ENCODE measurements around the gene UMODL1. TPM values are rescaled to one million over a fixed set of nuclear protein-coding genes. Genes with fewer than 3 reads are reported as not detected.
"Not testable (repeated sequence)": the region's sequence is repeated elsewhere in the genome, so short reads cannot be mapped to it uniquely, and the experiment has no call there.

The UMODL1 gene
- total RNA-seq, 2 experiments from 2014 or later, result 0.42 to 0.49 TPM

GRCh38 chr21:42078247-42079007 lies 7.3 kb downstream of the UMODL1 start:
- intact Hi-C loops (cut with DNase I, micrococcal nuclease); H3K4me1 Mint-ChIP-seq (ENCODE audit: low read depth); H3K36me3 Mint-ChIP-seq (ENCODE audit: low read depth); POLR2A ChIA-PET; H3K27me3 Mint-ChIP-seq; H3K27me3 ChIP-seq (ENCODE audit: control insufficient read depth in 1 of 2, insufficient read depth in 2 of 2, low read length in 2 of 2); ATAC-seq (ENCODE audit: poor library complexity); H3K9me3 ChIP-seq (ENCODE audit: control insufficient read depth in 1 of 2, insufficient read depth in 1 of 2, low read length in 2 of 2); DNase-seq; H3K36me3 ChIP-seq (ENCODE audit: insufficient read depth, low read length); H3K27ac ChIP-seq (ENCODE audit: low read depth in 1 of 2, low read length in 2 of 2); H3K4me3 ChIP-seq (ENCODE audit: low read length); H3K27ac Mint-ChIP-seq; H3K9me3 Mint-ChIP-seq; CTCF ChIA-PET; H3K4me3 Mint-ChIP-seq; H3K4me1 ChIP-seq (ENCODE audit: insufficient read depth, low read length): not testable (repeated sequence)

GRCh38 chr21:42079008-42079938 lies 8.2 kb downstream of the UMODL1 start:
- Mint-ChIP-seq H3K27me3 (no peaks in the 10 kb centered on the region), H3K4me3 (no peak overlapping the region), H3K4me1 (ENCODE audit: low read depth) (no peaks in the 10 kb centered on the region), H3K27ac (no peak overlapping the region), H3K9me3 (no peaks in the 10 kb centered on the region), H3K36me3 (ENCODE audit: low read depth) (no peaks in the 10 kb centered on the region)
- ATAC-seq (ENCODE audit: poor library complexity), result no peak
- POLR2A ChIA-PET, result interaction anchor here (1.0 kb wide), 1 partner anchor 17 kb away, joined by 4 read pairs; no protein-coding TSS in a partner anchor
- DNase-seq, result no peak
- Histone ChIP-seq H3K36me3 (ENCODE audit: insufficient read depth, low read length) (no peaks in the 10 kb centered on the region), H3K4me3 (ENCODE audit: low read length) (no peak overlapping the region), H3K27ac (ENCODE audit: low read depth in 1 of 2, low read length in 2 of 2) (no peak overlapping the region), H3K4me1 (ENCODE audit: insufficient read depth, low read length) (no peaks in the 10 kb centered on the region), H3K9me3 (ENCODE audit: control insufficient read depth in 1 of 2, insufficient read depth in 1 of 2, low read length in 2 of 2) (no peaks in the 10 kb centered on the region), H3K27me3 (ENCODE audit: control insufficient read depth in 1 of 2, insufficient read depth in 2 of 2, low read length in 2 of 2) (no peaks in the 10 kb centered on the region)
- CTCF ChIA-PET, result no interaction called here
- TF ChIP-seq CTCF (IDR thresholded peaks at IDR 0.05), result no peak
- intact Hi-C loops (cut with DNase I, micrococcal nuclease), result no loop called here

- CTCF ChIA-PET, result no interaction called here
- intact Hi-C loops (cut with DNase I, micrococcal nuclease), result no loop called here
- no peak overlapping the region for H3K27ac ChIP-seq (ENCODE audit: low read depth in 1 of 2, low read length in 2 of 2)
These were observed 9.0 kb downstream of the UMODL1 start for GRCh38 chr21:42079939-42080787.

More at GRCh38 chr21:42079939-42080787, 9.0 kb downstream of the UMODL1 start:
- H3K4me1 Mint-ChIP-seq (ENCODE audit: low read depth), result no peaks in the 10 kb centered on the region
- no peak overlapping the region for H3K27ac Mint-ChIP-seq
- DNase-seq, result peak in 2 of 14 experiments; percentile 31 to 49
- ATAC-seq (ENCODE audit: poor library complexity), result no peak
- no peak for TF ChIP-seq CTCF (IDR thresholded peaks at IDR 0.05)
- H3K9me3 Mint-ChIP-seq, result no peaks in the 10 kb centered on the region
- Histone ChIP-seq H3K9me3 (ENCODE audit: control insufficient read depth in 1 of 2, insufficient read depth in 1 of 2, low read length in 2 of 2) (no peaks in the 10 kb centered on the region), H3K4me1 (ENCODE audit: insufficient read depth, low read length) (no peaks in the 10 kb centered on the region), H3K36me3 (ENCODE audit: insufficient read depth, low read length) (no peaks in the 10 kb centered on the region), H3K27me3 (ENCODE audit: control insufficient read depth in 1 of 2, insufficient read depth in 2 of 2, low read length in 2 of 2) (no peaks in the 10 kb centered on the region), H3K4me3 (ENCODE audit: low read length) (no peak overlapping the region)
- POLR2A ChIA-PET, result interaction anchor here (1.0 kb wide), 1 partner anchor 18 kb away, joined by 4 read pairs; no protein-coding TSS in a partner anchor
- H3K36me3 Mint-ChIP-seq (ENCODE audit: low read depth), result no peaks in the 10 kb centered on the region
- H3K4me3 Mint-ChIP-seq, result no peak overlapping the region
- H3K27me3 Mint-ChIP-seq, result no peaks in the 10 kb centered on the region

Data from CD4-positive, alpha-beta T cell (primary cell).